ENCODE measurements around the gene ZNF280B.

DNA sequence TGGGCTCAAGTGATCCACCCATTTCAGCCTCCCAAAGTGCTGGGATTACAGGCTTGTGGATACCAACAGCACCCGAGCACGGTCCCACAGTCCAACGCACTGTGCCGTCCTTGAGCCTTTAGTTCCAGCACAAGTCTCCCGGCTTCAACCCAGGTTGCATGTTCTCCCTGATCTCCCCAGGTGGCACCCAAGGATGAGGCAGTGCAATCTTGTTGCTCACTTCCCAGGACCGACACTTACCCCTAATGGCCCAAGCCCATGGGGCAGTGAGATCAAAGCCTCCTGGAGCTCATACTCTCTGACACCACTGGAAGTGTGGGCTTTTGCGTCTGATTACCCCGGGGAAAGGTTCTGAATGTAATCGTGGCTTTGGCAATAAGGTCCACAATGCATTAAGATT lies 47.1 kb upstream of the ZNF280B start:
- TF ChIP-seq CTCF (conservative IDR thresholded peaks at IDR 0.05) (no peak), ZFX (IDR thresholded peaks at IDR 0.05) (no peak)
